ENCODE results near the gene OR51A2. TPM values are rescaled to one million over a fixed set of nuclear protein-coding genes. Genes with fewer than 3 reads are reported as not detected.

Gene OR51A2
- total RNA-seq, 1 experiment from 2014 or later = not detected

GRCh38 chr11:4932751-4933150 is 22.8 kb downstream of the OR51A2 start:
- no peak overlapping the region for H2BK20ac ChIP-seq (ENCODE audit: low read depth, low read length, poor library complexity, severe bottlenecking)
- no peaks in the 10 kb centered on the region for H3K36me3 Mint-ChIP-seq (ENCODE audit: insufficient read depth in 1 of 3, low read depth in 3 of 3)
- no peaks in the 10 kb centered on the region for H3K4me1 Mint-ChIP-seq
- H3K4ac ChIP-seq (ENCODE audit: low read depth, low read length) = no peak overlapping the region
- no peak overlapping the region for H2BK15ac ChIP-seq (ENCODE audit: low read depth, low read length)
- H3T11ph ChIP-seq (ENCODE audit: low read length) = no peak overlapping the region
- H3K14ac ChIP-seq (ENCODE audit: insufficient read depth, low read length) = no peak overlapping the region
- no peaks in the 10 kb centered on the region; the same call in none of the 2 replicates for H3K27me3 Mint-ChIP-seq (ENCODE audit: low read depth)
- no peak overlapping the region for H2BK120ac ChIP-seq (ENCODE audit: low read depth, low read length, poor library complexity, severe bottlenecking)
- H3K27me3 ChIP-seq (ENCODE audit: insufficient read depth, low read length) = no peaks in the 10 kb centered on the region
- H3K79me2 ChIP-seq (ENCODE audit: insufficient read depth, low read length) = no peaks in the 10 kb centered on the region
- no peaks in the 10 kb centered on the region for H3K9me3 Mint-ChIP-seq
- DNase-seq = no peak
- no peak overlapping the region for H2BK5ac ChIP-seq (ENCODE audit: insufficient read length, low read length)
- H4K20me1 ChIP-seq (ENCODE audit: control insufficient read depth, insufficient read depth, insufficient read length) = no peaks in the 10 kb centered on the region
- H4K8ac ChIP-seq (replicated peaks; ENCODE audit: insufficient read length, low read depth, low read length) = no peak overlapping the region
- H2AFZ ChIP-seq (ENCODE audit: low read length) = no peak overlapping the region
- TF ChIP-seq CTCF (conservative IDR thresholded peaks at IDR 0.05) = no peak
- no peaks in the 10 kb centered on the region for H3K9me3 ChIP-seq (ENCODE audit: control insufficient read depth, low read depth, low read length)
- H3K79me1 ChIP-seq (ENCODE audit: insufficient read depth, low read depth, low read length, poor library complexity, severe bottlenecking) = no peaks in the 10 kb centered on the region
- H4K5ac ChIP-seq (ENCODE audit: insufficient read length, low read depth, low read length) = no peak overlapping the region
- no peak overlapping the region for H3K9ac ChIP-seq (ENCODE audit: extremely low read depth, insufficient read length, low read length)
- H3K27ac ChIP-seq (ENCODE audit: insufficient read length, low read depth, low read length) = no peak overlapping the region
- no peak overlapping the region for H3K4me2 ChIP-seq (ENCODE audit: insufficient read depth, insufficient read length, low read length)
- no peak overlapping the region for H3K4me3 Mint-ChIP-seq
- no peak overlapping the region for H3K56ac ChIP-seq (ENCODE audit: insufficient read length, low read depth, low read length)
- H3K23ac ChIP-seq (ENCODE audit: insufficient read length, low read depth, low read length) = no peak overlapping the region
- H2BK12ac ChIP-seq (ENCODE audit: insufficient read length, low read depth, low read length) = no peak overlapping the region
- no peak overlapping the region for H2AK5ac ChIP-seq (ENCODE audit: insufficient read length, low read length)
- H3K27ac Mint-ChIP-seq = no peak overlapping the region
- no peak overlapping the region for H3K18ac ChIP-seq (ENCODE audit: insufficient read length, low read depth, low read length)
- H4K91ac ChIP-seq (ENCODE audit: insufficient read length, low read depth, low read length) = no peak overlapping the region
- WGBS (ENCODE audit: extremely low coverage, insufficient read length, low lambda C conversion rate) = 100% methylated on average over 3 of the region's 4 CpGs
- no peaks in the 10 kb centered on the region for H3K4me1 ChIP-seq (ENCODE audit: insufficient read depth, low read length)
- no peaks in the 10 kb centered on the region for H3K23me2 ChIP-seq (ENCODE audit: insufficient read length, low read depth, low read length, poor library complexity, severe bottlenecking)
